ENCODE measurements around the gene PANK4. TPM values are rescaled to one million over a fixed set of nuclear protein-coding genes. Genes with fewer than 3 reads are reported as not detected.

PANK4 gene
- total and polyA plus RNA-seq, 2 of the 8 experiments (the other 6 are each of a cell fraction or from before 2014, with no cell fraction given), result 20.1 to 29.7 TPM

- no peak for TF ChIP-seq JUND (IDR thresholded peaks at IDR 0.05; ENCODE audit: low read length)
Observed at GRCh38 chr1:2474104-2474844, 52.1 kb downstream of the PANK4 start (continued).

All from H1 (cell line).